Vagina (tissue), 2 donors: ENCODE results near the gene WDR38.

Source experiments
- CTCF ChIP-seq, 3 experiments: fragments of 450-650 bp in 2 of 3; fragments of 200-600 bp in 1 of 3; sonication (generic) in 1 of 3; IDR thresholded peaks; one replicate each; pipeline ENCODE4 v1.5.1; 2017 to 2019; ENCODE audit warnings: antibody characterized with exemption in 3 of 3, mild to moderate bottlenecking in 2 of 3, moderate library complexity in 2 of 3
- POLR2A ChIP-seq, 2 donors: fragments of 450-650 bp; IDR thresholded peaks; one replicate each; pipeline ENCODE4 v1.6.1; 2017; ENCODE audit warnings: antibody characterized with exemption in 2 of 2, mild to moderate bottlenecking in 2 of 2, moderate library complexity in 2 of 2
- POLR2AphosphoS5 ChIP-seq, 2 donors: sonication (generic); formaldehyde crosslinking; IDR thresholded peaks; one replicate each; pipeline ENCODE4 v1.9.0; 2017; ENCODE audit warnings: antibody characterized with exemption in 2 of 2, mild to moderate bottlenecking in 2 of 2, low read depth in 1 of 2; ENCODE audit not compliant: insufficient read depth in 1 of 2

GRCh38 chr9:124878021-124878420 lies 24.8 kb downstream of the WDR38 start:
- TF ChIP-seq CTCF (IDR thresholded peaks at IDR 0.05) (no peak), POLR2AphosphoS5 (IDR thresholded peaks at IDR 0.05; ENCODE audit: insufficient read depth in 1 of 2, low read depth in 1 of 2) (no peak), POLR2A (IDR thresholded peaks at IDR 0.05) (no peak)
